WERI-Rb-1 (cell line): Measurements from ENCODE around the gene HSPBAP1.

ENCODE experiments used
- DNase-seq: peaks from one replicate; pipeline ENCODE4 v3.0.0-alpha.2; 2020
- H3K27ac ChIP-seq: fragments of 250-450 bp; sonication (Bioruptor Pico); 2 replicates; pipeline ENCODE4 v1.5.1; 2020; ENCODE audit warnings: mild to moderate bottlenecking, moderate library complexity
- H3K27me3 ChIP-seq: fragments of 250-450 bp; sonication (Bioruptor Pico); 2 replicates; pipeline ENCODE4 v1.5.1; 2021; ENCODE audit warnings: mild to moderate bottlenecking, low read depth, moderate library complexity; ENCODE audit not compliant: insufficient read depth, severe bottlenecking
- H3K36me3 ChIP-seq: fragments of 250-450 bp; sonication (Bioruptor Pico); 2 replicates; pipeline ENCODE4 v1.5.1; 2020; ENCODE audit warnings: mild to moderate bottlenecking, moderate library complexity
- H3K4me3 ChIP-seq: 2 replicates; pipeline ENCODE4 v1.5.1; 2011; ENCODE audit warnings: low read depth, mild to moderate bottlenecking, control low read depth, low read length
- H3K9me3 ChIP-seq: fragments of 250-450 bp; sonication (Bioruptor Pico); 2 replicates; pipeline ENCODE4 v1.5.1; 2021; ENCODE audit warnings: mild to moderate bottlenecking, moderate library complexity; ENCODE audit not compliant: severe bottlenecking
- TF ChIP-seq, protein P1 (sequence below): IDR thresholded peaks from 2 replicates; pipeline ENCODE4 v1.5.1; 2011; ENCODE audit warnings: low read depth, mild to moderate bottlenecking, control low read depth, inconsistent platforms, low read length

HSPBAP1 gene

DNA sequence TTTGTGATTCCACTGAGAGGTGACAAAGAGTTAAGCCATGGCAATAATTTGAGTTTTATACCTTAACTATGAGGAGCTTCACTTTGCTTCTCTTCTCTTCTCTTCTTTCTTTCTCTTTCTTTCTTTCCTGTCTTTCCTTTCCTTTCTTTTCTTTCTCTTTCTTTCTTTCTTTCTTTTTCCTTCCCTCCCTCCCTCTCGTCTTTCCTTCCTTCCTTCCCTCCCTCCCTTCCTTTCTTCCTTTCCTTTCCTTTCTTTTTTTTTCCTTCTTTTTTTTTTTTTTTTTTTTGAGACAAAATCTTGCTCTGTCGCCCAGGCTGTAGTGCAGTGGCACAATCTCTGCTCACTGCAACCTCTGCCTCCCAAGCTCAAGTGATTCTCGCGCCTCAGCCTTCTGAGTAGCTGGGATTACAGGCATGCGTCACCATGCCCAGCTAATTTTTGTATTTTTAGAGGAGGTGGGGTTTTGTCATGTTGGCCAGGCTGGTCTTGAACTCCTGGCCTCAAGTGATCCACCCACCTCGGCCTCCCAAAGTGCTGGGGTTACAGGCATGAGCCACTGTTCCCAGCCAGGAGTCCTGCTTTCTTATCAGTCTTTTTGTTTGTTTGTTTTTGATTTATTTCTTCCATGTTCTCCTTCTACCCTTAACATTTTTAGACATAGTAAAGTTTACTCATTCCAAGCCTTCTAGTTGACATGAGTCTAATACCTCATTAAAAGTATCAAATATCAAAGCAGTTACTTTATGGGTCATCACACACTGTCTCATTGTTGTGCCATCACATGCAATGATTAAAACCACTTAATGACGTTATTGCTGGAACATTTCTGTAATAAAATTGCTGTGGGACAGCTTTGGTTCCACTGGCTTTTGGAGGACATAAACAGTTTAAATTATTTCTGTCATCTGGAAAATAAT is 31.1 kb upstream of the HSPBAP1 start:
- Histone ChIP-seq H3K9me3 (no peaks in the 10 kb centered on the region), H3K36me3 (peaks cover 11% of the 10 kb centered on the region), H3K4me3 (no peak overlapping the region), H3K27me3 (no peaks in the 10 kb centered on the region), H3K27ac (no peak overlapping the region)
- DNase-seq, result no peak
- TF ChIP-seq, protein P1, sequence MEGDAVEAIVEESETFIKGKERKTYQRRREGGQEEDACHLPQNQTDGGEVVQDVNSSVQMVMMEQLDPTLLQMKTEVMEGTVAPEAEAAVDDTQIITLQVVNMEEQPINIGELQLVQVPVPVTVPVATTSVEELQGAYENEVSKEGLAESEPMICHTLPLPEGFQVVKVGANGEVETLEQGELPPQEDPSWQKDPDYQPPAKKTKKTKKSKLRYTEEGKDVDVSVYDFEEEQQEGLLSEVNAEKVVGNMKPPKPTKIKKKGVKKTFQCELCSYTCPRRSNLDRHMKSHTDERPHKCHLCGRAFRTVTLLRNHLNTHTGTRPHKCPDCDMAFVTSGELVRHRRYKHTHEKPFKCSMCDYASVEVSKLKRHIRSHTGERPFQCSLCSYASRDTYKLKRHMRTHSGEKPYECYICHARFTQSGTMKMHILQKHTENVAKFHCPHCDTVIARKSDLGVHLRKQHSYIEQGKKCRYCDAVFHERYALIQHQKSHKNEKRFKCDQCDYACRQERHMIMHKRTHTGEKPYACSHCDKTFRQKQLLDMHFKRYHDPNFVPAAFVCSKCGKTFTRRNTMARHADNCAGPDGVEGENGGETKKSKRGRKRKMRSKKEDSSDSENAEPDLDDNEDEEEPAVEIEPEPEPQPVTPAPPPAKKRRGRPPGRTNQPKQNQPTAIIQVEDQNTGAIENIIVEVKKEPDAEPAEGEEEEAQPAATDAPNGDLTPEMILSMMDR, result no peak

DNA sequence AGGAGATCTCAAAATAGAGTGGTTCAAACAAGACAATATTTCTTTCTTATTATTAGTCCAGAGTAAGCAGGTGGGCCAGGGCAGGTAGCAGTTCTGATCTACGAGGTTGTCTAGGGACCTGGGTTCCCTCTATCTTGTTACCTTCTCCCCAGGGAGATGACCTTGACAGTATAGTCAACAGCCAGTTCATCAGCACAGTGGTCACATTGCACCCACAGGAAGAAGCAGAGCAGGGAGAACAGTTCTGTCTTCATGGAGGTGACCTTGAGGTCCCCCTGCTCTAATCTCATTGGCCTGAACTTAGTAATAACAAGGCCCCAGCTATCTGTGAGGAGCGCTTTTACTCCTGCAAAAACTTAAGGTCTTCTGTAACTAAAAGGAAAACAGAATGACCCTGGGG is 23.0 kb upstream of the HSPBAP1 start:
- H3K9me3 ChIP-seq, result no peaks in the 10 kb centered on the region
- H3K4me3 ChIP-seq, result no peak overlapping the region
- no peak overlapping the region for H3K27ac ChIP-seq
- H3K27me3 ChIP-seq, result no peaks in the 10 kb centered on the region
- H3K36me3 ChIP-seq, result no peaks in the 10 kb centered on the region
- no peak for DNase-seq
- TF ChIP-seq, protein P1, result no peak

DNA sequence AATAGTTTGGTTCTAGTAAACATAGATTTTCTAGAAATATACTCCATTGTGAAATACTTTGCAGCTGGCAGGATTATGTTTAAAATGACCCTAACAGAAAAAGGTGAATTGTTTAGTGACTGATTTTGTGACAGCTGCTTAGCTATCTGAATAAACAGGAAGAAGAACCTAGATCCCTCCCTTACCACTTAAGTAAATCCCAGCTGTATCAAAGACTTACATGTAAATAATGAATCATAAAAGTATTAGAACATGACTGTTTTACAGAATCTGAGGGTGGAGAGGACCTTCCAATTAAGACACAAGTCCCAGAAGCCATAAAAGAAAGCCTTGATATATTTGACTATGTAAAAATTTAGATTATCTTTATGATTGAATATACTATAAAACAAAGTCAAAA is 17.1 kb upstream of the HSPBAP1 start:
- TF ChIP-seq, protein P1, result no peak
- H3K27me3 ChIP-seq, result no peaks in the 10 kb centered on the region

DNA sequence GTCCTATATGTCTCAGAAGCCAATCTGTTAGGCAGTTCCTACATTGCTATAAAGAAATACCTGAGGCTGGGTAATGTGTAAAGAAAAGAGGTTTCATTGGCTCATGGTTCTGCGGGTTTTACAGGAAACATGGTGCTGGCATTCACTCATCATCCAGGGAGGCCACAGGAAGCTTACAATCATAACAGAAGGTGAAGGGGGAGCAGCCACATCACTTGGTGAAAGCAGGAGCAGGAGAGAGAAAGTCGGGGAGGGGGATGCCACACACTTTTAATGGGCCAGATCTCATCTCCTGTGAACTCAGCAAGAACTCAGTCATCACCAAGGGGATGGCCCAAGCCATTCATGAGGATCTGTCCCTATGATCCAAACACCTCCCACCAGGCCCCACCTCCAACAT is 10.3 kb upstream of the HSPBAP1 start:
- Histone ChIP-seq H3K27me3 (no peaks in the 10 kb centered on the region), H3K27ac (no peak overlapping the region), H3K9me3 (no peaks in the 10 kb centered on the region), H3K4me3 (no peak overlapping the region), H3K36me3 (no peaks in the 10 kb centered on the region)
- TF ChIP-seq, protein P1, result no peak
- DNase-seq, result no peak

More for the DNA sequence above, 17.1 kb upstream of the HSPBAP1 start:
- DNase-seq, result no peak
- H3K4me3 ChIP-seq, result no peak overlapping the region
- H3K27ac ChIP-seq, result no peak overlapping the region
- no peaks in the 10 kb centered on the region for H3K9me3 ChIP-seq
- H3K36me3 ChIP-seq, result no peaks in the 10 kb centered on the region

DNA sequence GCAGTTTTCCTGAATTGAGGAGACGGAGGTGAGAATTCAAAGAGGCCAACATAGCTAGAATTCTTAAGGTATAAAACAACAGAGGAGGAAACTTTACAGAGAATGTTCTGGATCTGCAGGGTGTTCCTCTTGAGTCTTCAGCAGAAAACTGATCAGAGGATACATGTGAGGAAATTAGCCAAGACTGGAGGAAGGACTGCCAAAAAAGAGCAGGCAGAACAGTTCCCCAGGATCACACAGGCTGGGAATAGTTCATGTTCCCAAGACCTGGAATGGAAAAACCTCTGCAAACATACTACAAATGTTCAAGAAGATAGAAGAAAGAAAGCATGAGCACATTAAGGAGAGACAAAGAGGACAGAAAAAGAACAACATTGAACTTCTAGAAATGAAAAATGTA is 8.7 kb upstream of the HSPBAP1 start:
- TF ChIP-seq, protein P1, result no peak
- no peak for DNase-seq
- no peaks in the 10 kb centered on the region for H3K27me3 ChIP-seq
- no peak overlapping the region for H3K4me3 ChIP-seq
- H3K36me3 ChIP-seq, result no peaks in the 10 kb centered on the region
- no peak overlapping the region for H3K27ac ChIP-seq
- H3K9me3 ChIP-seq, result no peaks in the 10 kb centered on the region
